Activated CD8-positive, alpha-beta memory T cell treated with anti-CD3 and anti-CD28 coated beads, Interleukin-2, amount 50 U/mL, for 4 hours (primary cell): ENCODE results near the gene PEX26.
"Not testable (repeated sequence)": the region's sequence is repeated elsewhere in the genome, so short reads cannot be mapped to it uniquely, and the experiment has no call there.

Experiments used
- DNase-seq: peaks from one replicate; pipeline ENCODE4 v3.0.0-alpha.2; 2020

The PEX26 gene

DNA sequence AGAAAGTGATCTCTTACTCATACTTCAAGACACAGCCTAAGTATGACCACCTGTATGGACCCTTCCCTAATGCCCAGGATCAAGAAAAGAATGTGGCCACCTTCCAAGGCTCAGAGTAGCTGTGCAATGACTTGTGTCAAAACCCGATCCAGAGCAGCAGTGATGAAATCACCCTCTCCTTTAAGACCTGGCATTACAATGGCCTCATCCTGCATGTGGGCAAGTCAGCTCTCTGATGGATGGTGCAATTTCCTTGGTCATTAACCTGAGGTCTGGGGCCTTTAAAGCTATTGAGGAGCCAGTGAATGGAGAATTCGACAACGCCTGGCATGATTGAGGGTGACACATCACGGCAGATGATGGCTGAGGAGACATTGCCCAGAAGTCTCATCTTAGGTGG, 23.7 kb downstream of the PEX26 start:
- no peak for DNase-seq

DNA sequence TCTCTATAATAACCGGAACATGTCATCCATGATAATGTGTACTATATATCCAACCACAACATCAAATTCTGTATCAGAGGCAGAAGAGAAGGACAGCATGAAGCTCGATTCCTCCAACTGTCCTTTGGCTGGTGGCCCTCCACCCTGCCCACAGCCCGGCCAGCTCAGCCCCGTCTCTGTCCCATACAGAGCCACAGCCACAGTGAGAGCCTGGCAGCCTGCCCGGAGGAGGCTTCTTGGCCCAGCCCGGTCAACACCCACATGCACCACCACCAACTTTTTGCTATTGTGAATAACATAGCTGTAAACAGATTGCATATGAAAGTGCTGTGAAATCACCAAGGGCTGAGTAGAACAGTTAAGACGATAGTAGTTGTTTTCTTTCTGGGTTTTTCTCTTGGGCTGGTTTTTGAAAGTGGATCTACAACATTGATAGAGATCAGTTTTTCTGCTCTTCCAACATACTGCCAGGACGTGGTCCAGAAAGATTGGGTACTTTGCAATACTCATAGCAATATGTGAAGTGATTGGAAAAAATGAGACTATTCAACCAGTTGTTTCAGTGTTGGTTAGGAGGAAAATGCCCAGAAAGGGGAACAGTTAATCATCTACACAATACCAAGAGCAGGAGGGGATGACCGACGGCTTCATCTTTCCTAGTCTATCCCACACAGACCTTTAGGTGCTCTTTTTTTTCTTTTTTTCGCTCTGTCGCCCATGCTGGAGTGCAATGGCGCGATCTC, 25.9 kb downstream of the PEX26 start:
- no peak for DNase-seq

DNA sequence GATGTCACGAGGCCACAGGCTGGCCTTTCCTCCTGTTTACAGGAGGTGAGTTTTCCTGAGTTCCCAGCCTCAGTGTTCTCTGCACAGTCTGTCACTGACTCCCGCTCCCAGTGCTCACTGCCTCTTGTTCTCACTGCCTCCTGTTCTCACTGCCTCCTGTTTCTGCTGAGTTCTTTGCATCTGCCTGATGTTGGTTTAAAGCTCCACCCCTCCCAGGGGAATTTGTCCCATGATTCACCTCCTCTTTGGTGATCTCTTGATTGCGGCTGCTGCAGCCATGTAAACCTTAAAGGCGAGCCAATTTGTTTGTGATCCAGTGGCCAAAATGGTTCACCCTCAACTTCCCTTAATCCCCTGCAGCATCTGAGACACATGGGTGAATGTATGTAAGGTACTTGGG, 26.8 kb downstream of the PEX26 start:
- no peak for DNase-seq

DNA sequence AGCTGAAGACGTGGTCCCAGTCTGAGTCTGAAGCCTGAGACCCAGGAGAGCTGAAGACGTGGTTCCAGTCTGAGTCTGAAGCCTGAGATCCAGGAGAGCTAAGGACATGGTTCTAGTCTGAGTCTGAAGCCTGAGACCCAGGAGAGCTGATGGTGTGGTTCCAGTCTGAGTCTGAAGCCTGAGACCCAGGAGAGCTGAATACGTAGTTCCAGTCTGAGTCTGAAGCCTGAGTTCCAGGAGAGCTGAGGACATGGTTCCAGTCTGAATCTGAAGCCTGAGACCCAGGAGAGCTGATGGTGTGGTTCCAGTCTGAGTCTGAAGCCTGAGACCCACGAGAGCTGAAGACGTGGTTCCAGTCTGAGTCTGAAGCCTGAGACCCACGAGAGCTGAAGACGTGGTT, 28.2 kb downstream of the PEX26 start:
- not testable (repeated sequence) for DNase-seq

DNA sequence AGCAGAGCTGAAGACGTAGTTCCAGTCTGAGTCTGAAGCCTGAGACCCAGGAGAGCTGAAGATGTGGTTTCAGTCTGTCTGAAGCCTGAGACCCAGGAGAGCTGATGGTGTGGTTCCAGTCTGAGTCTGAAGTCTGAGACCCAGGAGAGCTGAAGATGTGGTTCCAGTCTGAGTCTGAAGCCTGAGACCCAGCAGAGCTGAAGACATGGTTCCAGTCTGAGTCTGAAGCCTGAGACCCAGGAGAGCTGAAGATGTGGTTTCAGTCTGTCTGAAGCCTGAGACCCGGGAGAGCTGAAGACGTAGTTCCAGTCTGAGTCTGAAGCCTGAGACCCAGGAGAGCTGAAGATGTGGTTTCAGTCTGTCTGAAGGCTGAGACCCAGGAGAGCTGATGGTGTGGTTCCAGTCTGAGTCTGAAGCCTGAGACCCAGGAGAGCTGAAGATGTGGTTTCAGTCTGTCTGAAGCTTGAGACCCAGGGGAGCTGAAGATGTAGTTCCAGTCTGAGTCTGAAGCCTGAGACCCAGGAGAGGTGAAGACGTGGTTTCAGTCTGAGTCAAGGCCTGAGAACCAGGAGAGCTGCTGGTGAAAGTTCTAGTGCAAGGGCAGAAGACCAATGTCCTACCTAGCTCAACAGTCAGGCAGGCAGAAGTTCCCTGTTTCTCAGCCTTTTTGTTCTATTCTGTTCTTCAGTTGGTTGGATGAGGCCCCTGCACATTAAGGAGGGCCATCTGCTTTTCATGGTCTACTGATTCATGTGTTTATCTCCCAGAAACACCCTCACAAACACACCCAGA, 29.0 kb downstream of the PEX26 start:
- not testable (repeated sequence) for DNase-seq

DNA sequence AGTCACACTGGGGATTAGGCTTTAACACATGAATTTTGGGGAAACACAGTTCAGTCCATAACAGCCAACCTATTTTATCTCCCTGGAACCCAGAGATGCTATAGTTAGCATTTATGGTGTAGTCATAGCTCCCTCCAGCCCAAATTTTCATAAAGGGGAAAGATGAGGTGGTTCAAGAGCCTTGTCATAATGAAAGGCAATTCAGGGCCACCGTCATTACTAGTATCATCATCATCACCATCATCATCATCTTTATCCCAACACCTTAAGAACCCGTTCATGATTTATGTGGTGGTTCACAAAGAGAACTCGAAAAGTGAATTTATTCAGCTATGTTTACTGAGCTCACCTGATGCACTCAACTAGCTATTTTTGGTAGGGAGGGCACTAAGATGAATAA, 30.4 kb downstream of the PEX26 start:
- DNase-seq: no peak

DNA sequence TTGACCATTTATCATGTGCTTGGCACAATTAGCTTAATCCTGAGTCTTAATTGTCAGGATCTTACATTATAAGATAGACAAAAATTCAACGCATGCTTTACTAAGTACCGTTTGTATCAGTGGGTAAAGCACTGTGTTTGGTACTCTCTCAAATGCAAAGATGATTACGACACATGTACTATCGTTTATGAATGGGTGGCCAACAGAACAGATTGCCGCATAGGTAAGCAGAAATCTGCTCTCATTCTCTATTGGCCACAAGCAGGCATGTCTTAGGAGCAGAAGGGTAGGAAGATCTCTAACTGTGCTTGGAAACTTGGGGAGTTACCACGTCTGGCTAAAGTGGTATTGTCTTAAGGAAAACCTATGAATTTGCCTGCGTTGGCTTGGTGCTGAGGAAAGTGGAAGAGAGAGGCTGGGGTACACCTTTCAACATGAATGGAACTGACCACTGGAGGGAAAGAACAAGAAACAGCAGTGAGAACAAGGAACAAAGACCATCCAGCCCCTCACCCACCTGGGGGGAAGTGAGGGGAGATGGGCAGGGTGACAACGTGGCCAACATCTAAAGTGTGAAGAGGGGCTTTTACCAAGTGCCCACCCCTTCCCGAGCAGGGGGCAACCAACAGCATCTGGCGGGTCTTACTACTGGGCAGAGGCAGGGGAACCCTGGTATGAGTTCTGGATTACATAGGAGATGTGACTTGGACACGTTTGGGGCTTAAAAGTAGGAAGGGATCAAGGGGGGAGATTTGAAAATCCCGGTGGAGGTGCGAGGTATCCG, 31.8 kb downstream of the PEX26 start:
- no peak for DNase-seq

DNA sequence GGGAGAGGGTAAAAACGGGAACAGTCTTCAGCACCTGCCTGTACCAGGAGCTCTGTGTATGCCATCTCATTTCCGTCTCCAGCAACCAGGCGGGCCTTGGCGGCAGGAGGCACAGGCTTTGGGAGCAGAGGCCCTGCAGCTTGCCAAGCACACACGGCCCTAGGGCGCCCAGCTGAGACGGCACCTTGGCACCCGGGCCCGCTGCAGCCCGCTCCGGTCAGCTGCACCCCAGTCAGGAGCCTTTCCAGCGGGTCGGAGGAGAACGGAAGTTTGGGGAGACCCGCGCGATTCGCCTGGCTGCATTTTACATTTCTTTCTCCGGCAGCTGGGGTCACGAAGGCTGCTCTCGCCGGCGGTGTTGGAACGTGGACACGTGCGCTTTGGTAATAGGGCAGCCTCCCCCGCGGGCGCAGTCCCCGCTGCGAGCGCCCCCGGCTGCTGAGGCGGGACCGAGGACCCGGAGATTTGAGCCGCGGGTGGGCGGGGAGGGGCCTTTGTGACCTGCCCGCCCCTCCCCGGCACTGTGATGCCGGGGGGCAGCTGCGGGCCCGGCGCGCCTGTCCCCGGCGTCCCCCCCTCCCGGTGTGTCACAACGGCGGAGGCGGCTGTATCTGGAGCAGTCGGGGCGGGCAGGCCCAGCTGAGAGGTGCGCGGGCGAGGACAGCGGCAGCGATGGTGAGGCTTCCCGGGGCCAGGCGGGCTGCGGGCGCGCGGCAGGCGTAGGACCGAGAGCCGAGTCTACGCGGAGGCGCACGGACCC, 32.6 kb downstream of the PEX26 start, which contains the start of gene TUBA8:
TSS of gene TUBA8 (plus strand) at position 616 of the 760 bp plus-strand sequence. CDS start at position 673, 57 bp downstream.
- DNase-seq: peak; percentile 54

DNA sequence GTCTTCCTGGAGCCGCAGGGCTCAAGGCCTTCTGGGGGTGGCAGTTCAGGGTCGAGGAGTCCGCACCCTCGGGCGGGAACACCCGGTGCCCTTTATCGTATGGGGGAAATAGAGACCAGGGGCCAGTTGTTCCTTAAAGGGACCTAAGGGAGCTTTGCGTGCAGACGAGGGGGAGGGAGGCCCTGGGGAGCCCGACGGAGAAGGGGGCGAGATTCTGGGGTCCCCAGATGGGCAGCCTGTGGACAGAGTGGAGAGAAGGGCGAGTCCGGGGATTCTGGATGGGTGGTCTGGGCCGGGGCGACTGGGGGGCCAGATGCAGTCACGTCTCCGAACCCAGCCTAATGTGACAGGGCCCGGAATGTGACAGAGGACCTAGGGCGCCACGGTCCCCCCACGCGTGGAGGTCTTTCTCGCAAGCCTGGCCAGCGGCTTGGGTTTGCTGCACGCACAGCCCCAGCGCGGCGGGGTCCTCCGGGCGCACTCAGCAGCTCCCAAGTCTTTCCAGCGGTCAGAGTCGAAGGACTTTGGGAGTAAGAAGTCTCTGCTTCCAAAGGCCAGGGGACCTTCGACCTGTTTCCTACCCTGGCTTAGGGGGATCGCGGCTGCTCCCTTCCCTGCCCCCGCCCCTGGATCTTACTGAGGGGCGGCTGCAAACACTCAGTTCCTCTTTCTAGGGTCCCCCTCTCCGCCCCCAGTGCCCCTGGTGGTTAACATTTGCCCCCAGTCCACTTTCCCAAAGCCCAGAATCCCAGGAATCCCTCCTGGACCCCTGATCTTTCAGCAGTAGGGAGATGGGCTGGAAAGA, 33.4 kb downstream of the PEX26 start:
- no peak for DNase-seq

DNA sequence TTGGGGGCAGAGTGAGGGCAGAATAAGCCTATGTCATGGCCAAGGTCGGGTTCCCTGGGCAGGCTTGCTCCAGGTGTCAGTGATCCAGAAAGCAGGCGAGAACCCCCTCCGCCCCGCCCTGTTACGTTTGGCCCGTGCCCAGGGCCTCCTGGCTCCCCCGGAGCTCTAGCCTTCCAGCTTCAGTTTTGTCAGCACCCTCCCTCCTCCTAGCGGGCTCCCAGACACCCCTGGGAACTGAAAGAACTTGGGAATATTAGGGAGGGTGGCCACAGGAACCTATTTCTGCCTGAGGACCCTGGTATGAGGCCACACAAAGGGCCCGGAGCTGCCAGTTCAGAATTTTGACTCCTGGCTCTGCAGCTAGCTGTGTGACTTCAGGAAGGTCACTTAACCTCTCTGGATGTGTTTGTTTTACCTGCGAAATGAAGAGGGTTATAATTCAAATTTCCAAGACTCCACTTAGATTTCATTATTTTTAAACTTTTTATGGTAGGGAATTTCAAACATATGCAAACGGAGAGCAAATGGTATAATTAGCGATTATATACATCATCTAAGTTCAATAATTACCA, 34.1 kb downstream of the PEX26 start:
- no peak for DNase-seq

DNA sequence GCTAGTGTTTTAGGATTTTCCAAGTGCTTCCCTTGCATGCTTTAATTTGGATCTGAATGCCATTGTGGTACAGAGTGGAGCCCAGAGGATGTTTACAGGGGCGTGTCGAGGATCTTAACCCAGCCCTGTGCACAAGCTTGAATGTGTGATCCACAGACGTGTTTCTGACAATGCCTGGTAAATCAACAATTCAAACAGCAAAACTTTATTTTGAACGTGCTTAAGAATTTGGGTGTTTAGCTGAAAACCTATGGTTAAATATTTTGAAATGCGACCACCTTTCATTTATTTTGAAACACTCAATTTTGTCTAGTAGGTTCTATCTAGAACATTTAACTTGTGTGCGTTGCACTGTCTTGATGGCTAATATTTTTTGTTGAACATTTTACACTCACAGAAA, 34.6 kb downstream of the PEX26 start:
- no peak for DNase-seq

DNA sequence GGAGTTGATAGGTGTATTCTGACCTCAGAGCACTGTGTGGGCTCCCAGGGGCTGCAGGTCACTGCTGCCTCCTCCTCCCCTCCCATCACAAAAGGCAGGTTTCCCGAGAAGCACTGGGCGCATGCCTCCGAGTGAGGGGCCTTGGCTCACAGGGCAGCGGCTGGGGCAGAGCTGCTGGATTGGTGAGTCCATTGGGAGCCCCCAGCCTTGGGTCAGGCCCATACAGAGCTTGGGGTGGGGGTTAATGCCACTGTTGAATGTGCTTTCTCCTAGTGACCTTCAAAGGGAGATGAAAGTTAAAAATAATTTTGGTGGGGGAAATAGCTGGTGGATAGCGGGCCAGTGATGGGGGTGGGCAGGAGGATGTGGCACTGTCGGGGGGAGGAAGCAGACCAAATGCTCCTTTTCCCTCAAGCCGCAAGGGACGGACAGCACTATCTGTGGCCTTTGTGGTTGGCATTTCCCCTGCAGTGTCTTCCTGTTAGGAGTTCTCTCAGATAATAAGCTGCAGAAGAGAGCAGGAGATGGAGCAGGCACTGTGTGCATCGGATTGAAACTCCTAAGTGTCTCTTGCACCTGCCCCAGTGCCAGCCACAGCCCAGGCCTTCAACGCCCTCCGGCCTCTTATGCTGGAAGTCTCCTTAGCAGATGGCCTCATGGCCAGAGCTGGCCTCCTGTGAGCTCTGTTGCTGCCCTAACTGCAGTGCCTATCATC, 36.0 kb downstream of the PEX26 start:
- no peak for DNase-seq

DNA sequence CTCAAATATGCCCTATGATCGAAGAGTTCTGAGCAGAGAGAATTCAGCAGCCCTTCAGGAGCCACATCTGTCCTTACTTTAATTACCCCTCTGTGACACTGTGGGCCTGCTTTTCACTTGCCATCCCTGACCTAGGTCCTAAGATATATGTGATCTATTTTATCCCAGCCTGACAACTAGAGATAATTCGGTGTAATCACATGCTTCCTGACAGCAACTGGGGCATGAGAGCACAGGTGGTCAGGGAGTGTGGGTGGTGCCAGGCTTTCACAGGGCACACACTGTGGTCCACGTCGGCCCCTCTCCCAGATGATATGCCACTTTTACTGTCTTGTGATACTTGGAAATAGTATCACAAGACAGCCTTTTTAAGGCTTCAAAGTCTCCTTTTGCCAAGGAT, 36.7 kb downstream of the PEX26 start:
- no peak for DNase-seq

DNA sequence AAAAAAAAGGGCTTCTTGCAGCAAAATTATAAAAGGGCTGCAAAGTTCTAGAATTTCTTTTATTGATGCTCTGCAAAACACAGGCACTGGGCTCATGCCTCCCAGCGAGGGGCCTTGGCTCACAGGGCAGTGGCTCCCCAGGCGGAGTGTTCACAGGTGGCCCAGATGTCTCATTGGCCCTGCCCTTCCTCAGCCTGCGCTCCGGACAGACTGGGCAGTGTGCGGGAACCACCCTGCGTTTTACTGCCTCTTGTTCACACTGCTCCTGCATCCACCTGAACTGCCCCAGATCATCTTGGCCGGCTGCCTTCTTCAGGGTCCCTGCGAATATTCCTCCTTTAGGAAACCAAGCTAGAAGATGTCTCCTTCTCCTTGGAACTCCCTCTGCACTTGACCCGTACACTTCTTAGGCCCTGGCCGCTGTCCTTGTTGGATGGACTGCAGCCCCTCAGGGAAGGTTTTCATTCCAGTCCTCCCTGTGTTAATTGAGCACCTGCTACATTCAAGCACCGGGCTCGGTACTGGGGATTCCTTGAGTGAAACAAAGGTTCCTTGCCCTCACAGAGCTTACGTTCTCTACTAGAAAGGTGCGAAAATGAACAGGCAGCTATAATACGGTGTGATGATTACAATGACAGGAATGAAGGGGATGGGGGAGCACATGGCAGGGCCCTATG, 37.3 kb downstream of the PEX26 start:
- no peak for DNase-seq

DNA sequence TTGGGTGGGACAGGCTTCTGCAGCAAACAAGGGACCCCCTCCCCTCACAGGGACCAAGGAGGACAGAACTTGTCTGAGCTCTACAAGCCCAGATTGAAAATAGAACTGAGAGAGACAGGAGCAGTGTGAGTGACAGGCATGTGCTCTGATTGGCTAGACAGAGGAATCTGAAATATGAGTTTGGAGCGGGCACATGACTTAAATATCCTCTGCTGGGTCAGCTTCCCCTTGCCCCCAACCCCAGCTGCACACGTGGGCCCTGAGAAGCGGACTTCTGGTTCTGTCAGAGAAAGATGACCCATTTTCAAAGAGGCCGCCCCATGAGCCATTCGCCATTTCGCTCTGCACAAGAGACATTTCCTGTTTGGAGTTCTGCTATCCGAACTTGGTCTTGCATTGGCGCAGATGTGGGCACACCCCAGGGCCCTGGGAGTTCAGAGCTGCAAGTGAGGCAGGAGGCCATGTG, 38.1 kb downstream of the PEX26 start:
- DNase-seq: no peak

DNA sequence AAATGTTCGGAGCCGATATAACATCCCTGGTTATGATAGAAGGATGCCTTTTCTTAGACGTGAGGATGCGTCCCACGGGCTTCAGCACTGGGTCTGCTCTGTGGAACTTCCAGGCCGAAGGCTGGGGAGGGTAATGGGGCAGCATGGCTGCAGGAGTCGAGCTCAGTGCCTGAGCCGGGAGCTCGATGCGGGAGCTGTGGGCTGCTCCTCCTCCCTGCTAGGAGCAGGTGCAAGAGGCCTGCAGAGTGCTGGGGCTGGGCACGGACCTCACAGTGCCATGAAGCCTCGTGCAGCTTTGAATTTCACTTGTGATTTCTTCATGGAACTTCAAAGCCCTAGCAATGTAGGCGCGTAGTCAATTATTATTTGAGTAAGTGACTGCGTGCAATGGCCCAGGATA, 38.8 kb downstream of the PEX26 start:
- no peak for DNase-seq

DNA sequence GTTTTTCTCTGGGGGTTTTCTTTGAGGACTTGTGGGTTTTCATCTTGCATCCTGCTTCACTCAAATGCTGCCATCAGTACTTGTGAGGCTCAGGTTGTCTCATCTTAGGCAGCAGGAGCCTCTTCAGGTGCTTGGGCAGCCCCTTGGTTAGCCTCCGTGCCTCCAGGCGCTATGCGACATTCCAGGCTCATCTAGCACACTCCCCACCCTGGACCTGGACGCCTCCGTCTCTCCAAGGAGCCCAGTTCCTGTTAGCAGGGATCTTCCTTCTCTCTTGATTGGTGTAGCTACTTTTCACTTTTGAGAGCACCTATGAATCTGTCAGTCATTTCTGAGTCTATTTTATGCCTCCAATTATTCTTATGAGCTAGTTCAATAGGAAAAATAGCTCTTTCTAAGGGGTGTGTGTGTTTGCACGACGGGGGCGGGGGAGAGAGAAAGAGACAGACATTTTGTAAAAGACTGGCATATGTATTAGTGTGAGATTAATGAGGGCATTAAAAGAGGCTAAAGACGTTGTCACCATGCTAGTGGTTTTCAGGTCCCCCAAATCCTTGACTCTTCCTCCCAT, 40.6 kb downstream of the PEX26 start:
- DNase-seq: no peak

DNA sequence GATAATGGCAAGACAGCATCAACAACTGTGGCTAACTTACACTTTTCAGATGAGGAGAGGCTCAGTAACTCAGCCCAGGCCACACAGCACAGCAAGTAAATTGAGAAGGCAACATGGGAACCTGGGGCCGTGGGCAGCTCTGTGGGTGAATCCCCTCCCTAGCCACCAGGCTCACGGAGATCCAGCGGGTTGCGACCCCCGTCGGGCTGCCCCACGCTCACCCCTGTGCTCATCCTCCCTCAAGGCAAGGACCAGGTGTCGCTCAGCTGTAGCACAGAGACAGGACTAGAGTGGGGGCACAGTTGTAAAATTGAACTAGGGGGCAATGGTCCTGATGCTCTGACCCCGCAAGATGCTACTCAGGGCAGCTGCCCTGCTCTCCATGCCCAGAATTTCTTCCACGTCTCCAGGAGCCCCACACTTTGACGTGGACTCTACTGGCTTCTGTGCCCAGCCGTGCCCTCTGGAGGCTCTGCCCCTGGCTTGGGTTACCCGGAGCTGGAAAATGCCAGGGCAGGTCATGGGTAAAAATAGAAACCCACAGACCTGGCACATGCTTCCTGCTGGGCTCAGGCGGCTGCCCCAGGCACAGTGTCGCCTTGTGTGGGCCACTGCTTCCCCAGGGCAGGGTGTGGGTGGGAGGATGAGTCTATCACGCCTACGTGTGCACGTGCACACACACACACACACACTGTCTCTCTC, 41.8 kb downstream of the PEX26 start:
- no peak for DNase-seq

DNA sequence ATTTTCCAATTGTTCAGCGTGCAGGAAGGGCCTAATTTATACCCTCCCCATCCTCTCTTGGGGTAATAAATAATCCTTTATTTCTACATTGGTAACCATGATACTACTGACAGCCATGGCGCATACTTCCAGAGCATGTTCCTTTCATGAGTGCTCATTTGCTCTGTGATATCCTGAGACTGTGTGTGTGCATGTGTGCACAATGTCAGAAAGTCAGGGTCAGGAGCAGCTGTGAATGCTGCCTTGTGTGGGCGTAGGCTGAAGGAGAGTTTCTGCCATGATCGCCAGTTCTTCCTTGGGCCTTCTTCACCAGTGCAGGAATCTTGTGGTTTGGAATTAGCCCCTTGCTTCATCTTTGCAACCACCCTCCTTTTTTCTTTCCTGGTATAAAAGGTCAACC, 43.1 kb downstream of the PEX26 start:
- DNase-seq: no peak
